ENCODE results near the gene MSL1. TPM values are rescaled to one million over a fixed set of nuclear protein-coding genes. Genes with fewer than 3 reads are reported as not detected.

The MSL1 gene
- total and polyA plus RNA-seq, 2 donors (not counting 1 experiment from before 2014, with no cell fraction given) = 52.4 to 86.3 TPM

- Histone ChIP-seq H3K27ac (ENCODE audit: insufficient read depth, low read length) (no peak overlapping the region), H3K4me3 (replicated peaks in 1 of 4; ENCODE audit: control extremely low read depth in 1 of 4, insufficient read depth in 1 of 4, low read depth in 3 of 4, low read length in 4 of 4) (no peak overlapping the region), H3K4me2 (ENCODE audit: extremely low read depth, insufficient read depth, low read length) (no peak overlapping the region), H3K36me3 (ENCODE audit: control insufficient read depth, insufficient read depth, low read length) (peaks cover 4% of the 10 kb centered on the region), H3K79me2 (ENCODE audit: control insufficient read depth, insufficient read depth, low read length) (no peaks in the 10 kb centered on the region), H3K27me3 (ENCODE audit: control insufficient read depth, insufficient read depth, low read length) (no peaks in the 10 kb centered on the region), H2AFZ (ENCODE audit: low read length) (no peak overlapping the region), H3K4me1 (ENCODE audit: control insufficient read depth, extremely low read depth, insufficient read depth, low read length) (peaks cover 12% of the 10 kb centered on the region), H4K20me1 (ENCODE audit: control insufficient read depth, extremely low read depth, insufficient read depth, low read length) (no peaks in the 10 kb centered on the region), H3K9me3 (ENCODE audit: control insufficient read depth, insufficient read depth, low read depth, low read length) (no peaks in the 10 kb centered on the region), H3K9ac (ENCODE audit: insufficient read depth, low read length) (no peak overlapping the region)
- DNase-seq (ENCODE audit: low read depth in 2 of 2) = no peak
- TF ChIP-seq, protein P1, sequence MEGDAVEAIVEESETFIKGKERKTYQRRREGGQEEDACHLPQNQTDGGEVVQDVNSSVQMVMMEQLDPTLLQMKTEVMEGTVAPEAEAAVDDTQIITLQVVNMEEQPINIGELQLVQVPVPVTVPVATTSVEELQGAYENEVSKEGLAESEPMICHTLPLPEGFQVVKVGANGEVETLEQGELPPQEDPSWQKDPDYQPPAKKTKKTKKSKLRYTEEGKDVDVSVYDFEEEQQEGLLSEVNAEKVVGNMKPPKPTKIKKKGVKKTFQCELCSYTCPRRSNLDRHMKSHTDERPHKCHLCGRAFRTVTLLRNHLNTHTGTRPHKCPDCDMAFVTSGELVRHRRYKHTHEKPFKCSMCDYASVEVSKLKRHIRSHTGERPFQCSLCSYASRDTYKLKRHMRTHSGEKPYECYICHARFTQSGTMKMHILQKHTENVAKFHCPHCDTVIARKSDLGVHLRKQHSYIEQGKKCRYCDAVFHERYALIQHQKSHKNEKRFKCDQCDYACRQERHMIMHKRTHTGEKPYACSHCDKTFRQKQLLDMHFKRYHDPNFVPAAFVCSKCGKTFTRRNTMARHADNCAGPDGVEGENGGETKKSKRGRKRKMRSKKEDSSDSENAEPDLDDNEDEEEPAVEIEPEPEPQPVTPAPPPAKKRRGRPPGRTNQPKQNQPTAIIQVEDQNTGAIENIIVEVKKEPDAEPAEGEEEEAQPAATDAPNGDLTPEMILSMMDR (conservative IDR thresholded peaks at IDR 0.05 in 1 of 2, IDR thresholded peaks at IDR 0.05 in 1 of 2; ENCODE audit: low read depth in 1 of 2, low read length in 2 of 2) = no peak
- TF ChIP-seq EZH2 (IDR thresholded peaks at IDR 0.05; ENCODE audit: low read length, missing control alignments) = no peak
Observed at GRCh38 chr17:40178660-40179059, 56.9 kb downstream of the MSL1 start.

- TF ChIP-seq, protein P1 (conservative IDR thresholded peaks at IDR 0.05 in 1 of 2, IDR thresholded peaks at IDR 0.05 in 1 of 2; ENCODE audit: low read depth in 1 of 2, low read length in 2 of 2) = no peak
- TF ChIP-seq EZH2 (IDR thresholded peaks at IDR 0.05; ENCODE audit: low read length, missing control alignments) = no peak
- Histone ChIP-seq H2AFZ (ENCODE audit: low read length) (no peak overlapping the region), H3K4me3 (replicated peaks in 1 of 4; ENCODE audit: control extremely low read depth in 1 of 4, insufficient read depth in 1 of 4, low read depth in 3 of 4, low read length in 4 of 4) (no peak overlapping the region), H3K27ac (ENCODE audit: insufficient read depth, low read length) (no peak overlapping the region), H3K4me1 (ENCODE audit: control insufficient read depth, extremely low read depth, insufficient read depth, low read length) (peaks cover 12% of the 10 kb centered on the region), H3K79me2 (ENCODE audit: control insufficient read depth, insufficient read depth, low read length) (no peaks in the 10 kb centered on the region), H3K36me3 (ENCODE audit: control insufficient read depth, insufficient read depth, low read length) (peaks cover 4% of the 10 kb centered on the region), H3K27me3 (ENCODE audit: control insufficient read depth, insufficient read depth, low read length) (no peaks in the 10 kb centered on the region), H3K4me2 (ENCODE audit: extremely low read depth, insufficient read depth, low read length) (no peak overlapping the region), H3K9ac (ENCODE audit: insufficient read depth, low read length) (no peak overlapping the region), H3K9me3 (ENCODE audit: control insufficient read depth, insufficient read depth, low read depth, low read length) (no peaks in the 10 kb centered on the region), H4K20me1 (ENCODE audit: control insufficient read depth, extremely low read depth, insufficient read depth, low read length) (no peaks in the 10 kb centered on the region)
- DNase-seq (ENCODE audit: low read depth in 2 of 2) = peak; percentile 40 to 61
Observed at GRCh38 chr17:40179923-40180659, 58.3 kb downstream of the MSL1 start.

DNA sequence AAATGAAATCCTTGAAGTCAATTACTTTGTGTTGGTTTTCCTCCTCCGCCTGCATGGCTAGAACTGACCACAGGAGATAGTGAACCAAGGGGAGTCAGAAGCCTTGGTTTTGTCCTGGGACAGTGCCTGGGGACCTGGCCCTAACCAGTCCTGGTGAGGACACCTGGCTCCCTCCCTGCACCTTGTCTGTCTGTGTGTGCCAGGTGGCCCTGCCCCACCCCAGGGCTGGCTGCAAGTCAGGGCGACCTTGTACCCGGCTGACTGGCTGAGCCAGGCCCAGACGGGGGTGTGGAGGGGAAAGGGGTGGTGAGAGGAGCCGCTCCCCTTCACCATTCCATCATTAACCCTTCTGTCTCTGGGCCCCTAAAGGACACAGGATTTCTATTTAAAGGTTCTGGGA, 58.9 kb downstream of the MSL1 start:
- Histone ChIP-seq H2AFZ (ENCODE audit: low read length) (no peak overlapping the region), H3K4me2 (ENCODE audit: extremely low read depth, insufficient read depth, low read length) (no peak overlapping the region), H3K9ac (ENCODE audit: insufficient read depth, low read length) (no peak overlapping the region), H3K27ac (ENCODE audit: insufficient read depth, low read length) (no peak overlapping the region), H3K4me1 (ENCODE audit: control insufficient read depth, extremely low read depth, insufficient read depth, low read length) (peaks cover 12% of the 10 kb centered on the region), H3K36me3 (ENCODE audit: control insufficient read depth, insufficient read depth, low read length) (peaks cover 3% of the 10 kb centered on the region), H3K9me3 (ENCODE audit: control insufficient read depth, insufficient read depth, low read depth, low read length) (no peaks in the 10 kb centered on the region), H4K20me1 (ENCODE audit: control insufficient read depth, extremely low read depth, insufficient read depth, low read length) (no peaks in the 10 kb centered on the region), H3K4me3 (replicated peaks in 1 of 4; ENCODE audit: control extremely low read depth in 1 of 4, insufficient read depth in 1 of 4, low read depth in 3 of 4, low read length in 4 of 4) (no peak overlapping the region), H3K79me2 (ENCODE audit: control insufficient read depth, insufficient read depth, low read length) (no peaks in the 10 kb centered on the region), H3K27me3 (ENCODE audit: control insufficient read depth, insufficient read depth, low read length) (no peaks in the 10 kb centered on the region)
- TF ChIP-seq EZH2 (IDR thresholded peaks at IDR 0.05; ENCODE audit: low read length, missing control alignments) = no peak
- TF ChIP-seq, protein P1 (conservative IDR thresholded peaks at IDR 0.05 in 1 of 2, IDR thresholded peaks at IDR 0.05 in 1 of 2; ENCODE audit: low read depth in 1 of 2, low read length in 2 of 2) = no peak
- DNase-seq (ENCODE audit: low read depth in 2 of 2) = no peak
